SJCRH30 (cell line): Measurements from ENCODE around the gene PLXNA1. TPM values are rescaled to one million over a fixed set of nuclear protein-coding genes. Genes with fewer than 3 reads are reported as not detected.

Experiments
- DNase-seq, 2 experiments: peaks; one replicate each; pipeline ENCODE4 v3.0.0-alpha.2; 2015 to 2020
- H3K27ac ChIP-seq: fragments of 250-450 bp; sonication (Bioruptor Pico); 2 replicates; pipeline ENCODE4 v1.5.1; 2020; ENCODE audit warnings: mild to moderate bottlenecking, moderate library complexity
- H3K27me3 ChIP-seq: fragments of 250-450 bp; sonication (Bioruptor Pico); 2 replicates; pipeline ENCODE4 v1.5.1; 2020; ENCODE audit warnings: mild to moderate bottlenecking, moderate library complexity
- H3K36me3 ChIP-seq: fragments of 250-450 bp; sonication (Bioruptor Pico); 2 replicates; pipeline ENCODE4 v1.5.1; 2020; ENCODE audit warnings: mild to moderate bottlenecking, moderate library complexity
- H3K4me1 ChIP-seq: fragments of 250-450 bp; sonication (Bioruptor Pico); 2 replicates; pipeline ENCODE4 v1.5.1; 2020; ENCODE audit warnings: mild to moderate bottlenecking, moderate library complexity
- H3K4me3 ChIP-seq: fragments of 250-450 bp; sonication (Bioruptor Pico); 2 replicates; pipeline ENCODE4 v1.5.1; 2020; ENCODE audit warnings: mild to moderate bottlenecking, moderate library complexity
- H3K9me3 ChIP-seq: fragments of 250-450 bp; sonication (Bioruptor Pico); replicated peaks from 2 replicates; pipeline ENCODE4 v1.5.1; 2020; ENCODE audit warnings: mild to moderate bottlenecking, moderate library complexity
- total RNA-seq: library from RNA; depleted of rRNA; stranded (reverse); fragments of >200 nt; shearing (Covaris generic); gene quantifications from 2 replicates; pipeline ENCODE4 v1.2.3, GENCODE V29; 2014

Gene PLXNA1
- total RNA-seq, 1 experiment from 2014 or later, result 51.6 TPM

DNA sequence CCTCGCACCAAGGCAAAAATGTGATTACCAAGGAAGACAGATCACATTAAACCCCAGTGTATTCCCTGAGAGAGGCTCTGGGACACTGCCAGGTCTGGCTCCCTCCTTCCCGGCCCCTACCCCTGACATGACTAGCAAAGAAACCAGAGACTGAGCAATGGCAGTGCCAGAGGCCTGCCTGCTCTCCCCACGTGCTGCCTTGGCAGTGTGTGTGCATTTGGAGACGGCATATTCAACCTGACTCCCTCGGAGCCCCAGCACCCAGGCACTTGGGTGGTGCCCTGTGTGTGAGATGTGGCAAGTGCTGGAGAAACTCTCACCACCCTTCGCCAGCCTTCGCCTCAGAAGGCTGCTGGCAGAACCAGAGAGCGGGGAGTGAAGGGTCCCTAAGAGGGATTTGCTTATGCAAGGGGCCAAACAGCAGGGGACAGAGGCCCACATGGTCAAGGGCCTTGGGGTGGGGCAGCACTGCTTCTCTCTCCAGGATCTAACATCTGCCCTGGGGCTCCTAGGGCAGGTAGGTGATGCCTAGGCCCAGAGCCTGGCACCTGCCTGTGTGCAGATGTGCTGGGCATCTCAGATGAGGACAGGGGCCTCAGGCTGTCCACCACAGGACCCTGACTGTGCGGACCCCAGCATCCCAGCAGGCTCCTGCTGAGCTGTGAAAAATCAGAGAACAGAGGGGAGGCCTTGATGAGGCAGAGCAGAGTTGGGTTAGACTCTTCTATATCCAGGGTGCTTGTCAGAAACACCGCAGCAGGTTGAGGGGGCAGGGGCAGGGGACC is 23.6 kb upstream of the PLXNA1 start:
- Histone ChIP-seq H3K27me3 (no peaks in the 10 kb centered on the region), H3K27ac (no peak overlapping the region), H3K36me3 (no peaks in the 10 kb centered on the region), H3K9me3 (no peaks in the 10 kb centered on the region), H3K4me1 (no peaks in the 10 kb centered on the region), H3K4me3 (no peak overlapping the region)
- no peak for DNase-seq

DNA sequence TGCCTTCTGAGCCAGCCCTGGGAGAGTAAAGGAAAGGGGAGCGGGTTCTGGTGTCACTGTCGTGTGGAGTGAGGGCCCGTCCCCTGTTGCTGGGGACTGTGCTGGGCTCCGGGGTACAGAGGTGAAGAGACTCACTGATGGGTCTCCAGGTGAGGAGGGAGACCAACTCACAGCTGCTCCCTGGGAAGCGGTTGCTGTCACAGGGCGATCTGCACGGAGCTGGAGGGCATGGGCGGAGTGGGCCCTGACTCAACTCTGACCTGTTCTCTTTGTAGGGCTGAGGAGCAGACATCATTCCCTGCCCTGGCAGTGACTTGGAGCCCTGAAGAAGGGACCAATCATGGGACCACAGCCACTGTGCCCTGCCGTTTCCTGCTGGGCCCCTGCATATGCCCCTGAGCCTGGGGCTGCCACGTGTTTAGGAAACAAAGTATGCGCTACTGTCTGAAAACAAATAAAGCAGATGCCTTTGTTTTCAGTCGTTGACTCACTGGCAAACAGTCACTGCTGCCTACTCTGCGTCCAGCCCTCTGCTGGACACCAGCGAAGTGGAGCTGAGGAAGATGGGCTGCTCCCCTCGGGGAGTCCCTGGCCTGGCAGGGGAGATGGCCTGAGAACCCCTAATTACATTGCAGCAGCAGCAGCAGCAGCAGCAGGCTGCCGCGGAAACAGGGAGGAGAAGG is 22.9 kb upstream of the PLXNA1 start:
- Histone ChIP-seq H3K4me3 (no peak overlapping the region), H3K27me3 (no peaks in the 10 kb centered on the region), H3K4me1 (no peaks in the 10 kb centered on the region), H3K36me3 (no peaks in the 10 kb centered on the region), H3K9me3 (no peaks in the 10 kb centered on the region), H3K27ac (no peak overlapping the region)
- DNase-seq, result no peak

DNA sequence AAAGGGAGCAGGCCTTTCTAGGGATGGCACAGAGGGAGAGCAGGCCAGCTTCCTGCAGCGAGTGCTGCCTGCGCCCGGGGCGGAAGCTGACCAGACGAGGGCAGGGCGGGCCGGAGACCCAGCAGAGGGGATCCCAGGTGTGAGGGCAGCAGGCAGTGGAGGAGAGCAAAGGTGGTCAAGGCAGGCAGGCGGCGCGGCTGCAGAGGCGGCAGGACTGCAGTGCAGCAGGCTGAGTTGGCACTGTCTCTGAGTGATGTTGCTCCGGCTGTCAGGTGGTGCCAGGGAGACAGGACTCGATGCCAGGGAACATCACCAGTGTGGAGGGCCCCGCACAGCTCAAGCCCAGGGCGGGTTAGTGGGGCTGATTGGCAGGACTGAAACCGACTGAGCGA is 22.3 kb upstream of the PLXNA1 start:
- H3K4me3 ChIP-seq, result no peak overlapping the region
- H3K27ac ChIP-seq, result no peak overlapping the region
- H3K36me3 ChIP-seq, result no peaks in the 10 kb centered on the region
- no peaks in the 10 kb centered on the region for H3K4me1 ChIP-seq
- no peaks in the 10 kb centered on the region for H3K27me3 ChIP-seq
- H3K9me3 ChIP-seq, result no peaks in the 10 kb centered on the region
- DNase-seq, result no peak

DNA sequence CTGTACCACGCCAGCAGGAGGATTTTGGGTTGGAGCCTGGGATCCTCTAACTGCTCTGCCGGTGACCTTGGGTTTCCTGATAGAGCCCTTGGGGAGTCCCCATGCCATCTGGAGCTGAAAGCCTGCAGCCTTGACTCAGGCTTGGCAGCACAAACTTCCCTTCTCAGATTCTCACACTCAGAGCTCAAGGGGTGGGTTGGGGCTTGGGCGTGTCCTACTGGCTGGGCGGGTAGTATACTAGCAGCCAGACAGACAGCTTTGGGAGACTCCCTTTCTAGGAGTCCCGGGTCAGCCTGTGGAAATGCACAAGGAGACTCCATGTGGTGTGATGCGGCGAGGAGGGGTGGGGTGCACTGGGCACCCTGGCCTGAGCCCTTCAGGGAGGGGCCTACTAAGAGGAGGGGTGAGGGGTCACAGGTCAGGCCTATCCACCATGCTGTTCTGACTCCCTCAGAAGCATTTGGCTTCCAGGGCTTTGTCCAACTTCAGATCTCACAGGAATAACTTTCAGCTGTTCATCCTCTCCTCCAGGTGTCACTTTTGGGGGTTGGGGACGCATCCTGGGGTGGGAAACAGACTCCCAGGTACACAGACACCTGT is 21.6 kb upstream of the PLXNA1 start:
- no peak for DNase-seq
- Histone ChIP-seq H3K9me3 (no peaks in the 10 kb centered on the region), H3K4me3 (no peak overlapping the region), H3K27me3 (no peaks in the 10 kb centered on the region), H3K27ac (no peak overlapping the region), H3K36me3 (no peaks in the 10 kb centered on the region), H3K4me1 (no peaks in the 10 kb centered on the region)

DNA sequence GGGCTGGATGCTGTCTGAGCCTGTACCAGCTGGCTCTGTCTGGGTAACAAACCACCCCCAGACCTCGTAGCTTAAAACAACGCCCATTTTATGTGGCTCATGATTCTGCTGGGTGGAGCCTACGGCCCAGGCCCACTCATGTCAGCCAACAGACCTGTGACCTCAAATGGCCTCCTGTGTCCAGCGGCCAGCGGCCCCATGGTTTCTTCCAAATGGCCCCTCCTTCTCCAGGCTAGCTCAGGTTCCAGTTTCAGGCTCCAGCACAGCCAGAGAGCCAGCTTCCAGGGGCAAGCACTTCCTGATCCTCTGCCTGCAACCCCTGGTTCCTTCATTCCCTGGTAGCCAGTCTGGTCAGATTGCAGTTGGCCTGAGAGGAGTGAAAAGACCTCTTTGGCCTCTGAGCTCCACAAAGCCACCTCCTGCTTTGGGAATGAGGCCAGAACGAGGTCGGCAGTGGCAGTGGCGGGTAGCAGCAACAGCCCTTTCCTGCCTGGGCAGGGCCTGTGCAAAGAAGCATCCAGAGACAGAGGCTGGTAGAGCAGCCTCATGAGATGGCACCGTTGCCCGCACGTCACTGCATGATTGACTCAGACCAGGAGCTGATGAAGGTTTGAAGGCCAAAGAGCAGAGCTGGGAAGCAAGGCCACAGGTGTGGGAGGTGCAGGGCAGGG is 21.0 kb upstream of the PLXNA1 start:
- no peaks in the 10 kb centered on the region for H3K9me3 ChIP-seq
- H3K4me1 ChIP-seq, result no peaks in the 10 kb centered on the region
- H3K36me3 ChIP-seq, result no peaks in the 10 kb centered on the region
- no peaks in the 10 kb centered on the region for H3K27me3 ChIP-seq
- H3K27ac ChIP-seq, result no peak overlapping the region
- no peak for DNase-seq
- no peak overlapping the region for H3K4me3 ChIP-seq

DNA sequence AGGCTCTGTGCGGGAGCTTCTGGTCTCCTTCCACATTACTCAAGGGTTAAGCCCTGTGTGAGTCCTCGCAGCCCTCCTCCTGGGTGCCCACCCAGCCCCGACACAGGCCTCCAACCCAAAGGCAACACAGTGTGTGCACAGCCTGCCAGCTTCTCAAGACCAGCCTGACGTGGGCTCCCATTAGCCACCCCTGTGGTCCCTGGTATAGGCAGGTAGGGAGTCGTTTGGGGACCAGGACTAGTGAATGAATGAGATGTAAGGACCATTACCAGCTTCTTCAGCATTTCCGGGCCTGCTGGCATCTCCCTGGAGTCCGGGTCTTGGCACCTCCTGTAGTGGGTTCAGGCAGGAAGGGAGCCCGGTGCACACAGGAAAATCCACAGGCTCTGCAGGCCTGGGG is 20.2 kb upstream of the PLXNA1 start:
- no peaks in the 10 kb centered on the region for H3K27me3 ChIP-seq

DNA sequence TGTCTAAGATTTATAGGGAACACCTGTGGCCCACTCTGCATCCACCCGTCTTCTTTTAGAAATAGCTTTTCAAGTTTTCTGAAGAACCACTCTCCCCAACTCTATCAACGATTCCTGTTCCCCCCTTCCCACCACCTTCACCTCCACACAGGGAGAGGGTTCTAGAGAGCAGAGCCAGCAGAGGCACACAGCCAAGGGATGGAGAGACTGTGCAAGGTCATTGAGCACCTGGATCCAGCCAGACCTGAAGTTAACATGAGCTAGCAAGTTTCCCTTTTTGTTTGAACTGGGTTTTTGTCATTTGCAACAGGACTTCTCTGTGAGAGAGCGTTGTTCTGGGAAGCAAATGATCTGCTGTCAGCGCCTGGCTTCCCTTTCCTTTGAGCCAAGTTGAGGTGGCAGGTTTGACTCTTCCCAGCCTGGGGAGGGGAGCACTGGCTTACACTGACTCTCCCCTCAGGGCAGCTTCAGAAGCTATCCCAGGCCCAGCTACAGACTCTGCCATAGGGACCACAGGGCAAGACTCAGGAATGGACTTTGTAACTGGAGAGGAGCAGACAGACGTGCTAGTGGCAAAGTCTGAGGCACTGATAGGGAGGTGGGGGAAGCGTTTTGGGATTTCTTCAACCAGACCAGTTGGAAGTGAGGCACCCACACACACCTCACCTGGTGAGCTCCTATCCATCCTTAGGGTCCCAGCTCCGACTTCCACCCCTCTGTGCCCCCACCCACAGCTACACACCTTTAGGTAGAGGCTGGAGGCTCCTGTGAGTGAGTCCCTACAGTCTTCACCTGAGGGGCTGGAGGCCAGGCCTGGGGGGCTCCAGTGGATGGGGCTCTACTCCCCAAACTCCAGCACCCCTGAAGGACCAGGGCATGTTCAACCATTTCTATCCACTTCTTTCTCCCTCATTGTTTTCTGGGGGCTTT is 19.4 kb upstream of the PLXNA1 start:
- no peak overlapping the region for H3K27ac ChIP-seq
- no peaks in the 10 kb centered on the region for H3K27me3 ChIP-seq
- DNase-seq, result no peak
- H3K4me3 ChIP-seq, result no peak overlapping the region
- no peaks in the 10 kb centered on the region for H3K9me3 ChIP-seq
- no peaks in the 10 kb centered on the region for H3K4me1 ChIP-seq
- H3K36me3 ChIP-seq, result no peaks in the 10 kb centered on the region

More for the DNA sequence above, 20.2 kb upstream of the PLXNA1 start:
- H3K4me3 ChIP-seq, result no peak overlapping the region
- no peak overlapping the region for H3K27ac ChIP-seq
- H3K9me3 ChIP-seq, result no peaks in the 10 kb centered on the region
- DNase-seq, result no peak
- H3K36me3 ChIP-seq, result no peaks in the 10 kb centered on the region
- H3K4me1 ChIP-seq, result no peaks in the 10 kb centered on the region

DNA sequence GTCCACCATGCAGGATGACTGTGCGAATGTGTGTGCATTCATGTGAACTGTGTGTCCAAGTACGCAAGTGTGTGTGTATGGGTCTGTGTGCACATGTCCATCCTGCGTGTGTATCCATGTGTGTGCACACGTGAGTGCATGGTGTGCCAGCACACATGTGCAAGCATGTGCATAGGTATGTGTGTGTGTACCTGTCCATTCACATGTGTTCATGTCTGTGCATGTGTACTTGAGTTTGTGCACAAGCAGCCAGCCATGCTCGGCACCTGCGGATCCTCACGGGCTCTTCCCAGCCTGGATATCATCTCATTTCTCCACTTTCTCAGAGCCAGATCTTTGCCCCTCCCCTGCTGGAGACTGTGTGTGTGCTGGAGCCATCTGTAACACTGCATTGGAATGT is 18.7 kb upstream of the PLXNA1 start:
- Histone ChIP-seq H3K4me1 (no peaks in the 10 kb centered on the region), H3K4me3 (no peak overlapping the region), H3K9me3 (no peaks in the 10 kb centered on the region), H3K27ac (no peak overlapping the region), H3K27me3 (no peaks in the 10 kb centered on the region), H3K36me3 (no peaks in the 10 kb centered on the region)
- no peak for DNase-seq

DNA sequence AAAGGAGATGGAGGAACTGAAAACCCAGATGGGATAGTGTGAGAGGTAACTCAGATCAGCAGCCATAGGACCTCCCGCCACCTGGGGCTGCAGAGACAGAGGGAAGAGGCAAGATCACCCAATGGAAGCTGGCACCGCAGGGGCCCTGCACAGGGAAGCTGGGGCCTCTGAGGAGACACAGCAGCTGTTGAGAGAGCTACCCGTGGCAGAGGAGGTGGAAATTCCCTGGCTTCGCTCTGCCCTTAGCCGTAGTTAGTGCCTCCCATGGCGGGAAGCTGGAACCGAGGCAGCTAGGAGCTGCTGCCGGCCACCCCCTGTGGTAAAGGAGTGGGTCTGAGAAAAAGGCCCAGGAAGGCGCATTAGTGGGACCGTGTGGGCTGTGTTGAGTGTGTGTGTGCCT is 18.0 kb upstream of the PLXNA1 start:
- DNase-seq, result peak in 1 of 2 experiments; percentile 27
- Histone ChIP-seq H3K9me3 (no peaks in the 10 kb centered on the region), H3K27ac (no peak overlapping the region), H3K4me1 (no peaks in the 10 kb centered on the region), H3K27me3 (no peaks in the 10 kb centered on the region), H3K36me3 (no peaks in the 10 kb centered on the region), H3K4me3 (no peak overlapping the region)

DNA sequence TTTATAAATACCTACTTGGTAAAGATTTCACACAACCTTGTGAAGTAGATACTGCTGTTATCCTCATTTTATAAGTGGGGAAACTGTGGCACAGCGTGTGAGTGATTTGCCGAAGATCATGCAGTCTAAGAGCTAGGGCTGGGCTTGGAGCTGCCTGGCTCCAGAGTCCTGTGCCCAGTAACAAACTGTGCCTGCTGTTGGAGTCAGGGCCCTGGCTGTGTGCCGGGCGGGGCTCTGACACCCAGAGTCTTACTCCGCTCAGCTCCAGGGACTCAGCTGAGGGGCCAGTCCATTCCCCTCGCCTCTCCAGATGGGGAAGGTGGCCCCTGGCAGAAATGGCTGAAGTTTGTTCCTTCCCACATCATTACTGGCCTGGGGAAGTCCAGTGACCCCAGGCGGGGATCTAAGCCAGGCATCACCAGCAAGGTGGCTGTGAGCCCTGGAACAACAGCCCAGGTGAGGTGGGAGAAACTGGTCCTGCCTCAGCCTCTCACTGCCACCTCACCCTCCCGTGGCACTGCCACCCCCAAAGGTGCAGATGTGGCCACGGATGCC is 17.3 kb upstream of the PLXNA1 start:
- Histone ChIP-seq H3K4me3 (no peak overlapping the region), H3K9me3 (no peaks in the 10 kb centered on the region), H3K4me1 (no peaks in the 10 kb centered on the region), H3K27ac (no peak overlapping the region), H3K36me3 (no peaks in the 10 kb centered on the region), H3K27me3 (no peaks in the 10 kb centered on the region)
- no peak for DNase-seq

DNA sequence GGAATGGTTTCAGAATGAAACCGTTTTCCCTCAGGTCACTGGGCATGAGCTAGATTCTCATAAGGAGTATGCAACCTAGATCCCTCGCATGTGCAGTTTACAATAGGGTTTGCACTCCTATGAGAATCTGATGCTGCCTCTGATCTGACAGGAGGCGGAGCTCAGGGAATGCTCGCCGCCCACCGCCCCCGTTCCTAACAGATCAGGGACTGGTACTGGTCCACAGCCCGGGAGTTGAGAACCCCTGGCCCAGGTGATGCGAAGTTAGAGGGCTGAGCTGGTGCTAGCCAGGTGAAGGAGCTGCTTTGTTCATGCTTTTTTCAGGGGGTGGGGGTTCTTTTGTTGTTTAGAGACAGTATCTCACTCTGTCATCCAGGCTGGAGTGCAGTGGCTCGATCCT is 15.5 kb upstream of the PLXNA1 start:
- no peak overlapping the region for H3K27ac ChIP-seq
- H3K4me3 ChIP-seq, result no peak overlapping the region
- H3K9me3 ChIP-seq, result no peaks in the 10 kb centered on the region
- DNase-seq, result no peak
- no peaks in the 10 kb centered on the region for H3K27me3 ChIP-seq
- H3K36me3 ChIP-seq, result no peaks in the 10 kb centered on the region
- H3K4me1 ChIP-seq, result no peaks in the 10 kb centered on the region

DNA sequence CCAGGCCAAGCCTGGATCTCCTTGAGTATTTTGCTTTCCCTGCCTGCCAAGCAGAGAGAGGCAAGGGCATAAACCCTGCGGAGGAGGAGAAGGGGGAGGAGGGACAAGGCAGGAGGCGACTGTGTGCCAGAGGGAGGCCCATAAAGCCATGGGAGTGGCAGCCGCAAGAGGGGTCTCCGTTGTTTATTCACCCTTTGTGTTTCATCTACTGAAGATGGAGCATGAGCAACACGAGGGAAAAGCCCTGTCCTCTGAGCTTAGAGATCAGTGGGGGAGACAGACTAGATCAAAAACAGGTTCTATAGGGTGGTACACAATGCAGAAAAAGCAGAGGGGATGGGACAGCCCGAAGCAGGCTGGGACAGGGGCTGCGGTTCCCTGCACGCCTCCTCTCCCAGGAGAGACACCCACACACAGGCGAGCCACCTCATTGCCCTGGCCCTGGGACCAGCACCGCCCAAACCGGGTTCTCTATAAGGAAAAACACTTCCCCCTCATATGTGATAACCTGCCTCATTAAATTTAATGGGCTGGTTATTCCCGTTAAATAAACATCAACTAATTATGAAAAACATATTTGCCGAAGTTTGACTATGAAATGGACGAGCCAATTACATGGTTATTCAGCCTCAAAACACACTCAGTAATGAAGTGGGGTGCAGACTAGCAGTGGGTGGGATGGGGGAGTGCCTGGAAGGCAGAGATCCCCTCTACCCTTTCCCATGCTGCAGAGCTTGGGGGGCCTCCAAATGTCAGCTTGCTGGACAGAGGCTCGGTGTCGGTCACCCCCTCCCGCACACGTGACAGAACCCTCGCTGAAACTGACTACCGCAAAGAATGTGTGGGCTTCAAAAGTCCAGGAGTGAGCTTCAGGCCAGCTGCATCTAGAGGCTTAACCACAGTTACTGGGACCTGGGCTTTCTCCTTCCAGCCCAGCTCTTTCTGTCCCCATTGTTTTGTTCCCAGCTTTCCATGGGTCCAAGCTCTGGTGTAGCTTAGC is 14.2 kb upstream of the PLXNA1 start:
- H3K27ac ChIP-seq, result no peak overlapping the region
- H3K4me1 ChIP-seq, result no peaks in the 10 kb centered on the region; the same call in 1 of the 2 replicates
- no peaks in the 10 kb centered on the region for H3K36me3 ChIP-seq
- H3K27me3 ChIP-seq, result no peaks in the 10 kb centered on the region
- H3K9me3 ChIP-seq, result no peaks in the 10 kb centered on the region
- no peak overlapping the region for H3K4me3 ChIP-seq
- no peak for DNase-seq

DNA sequence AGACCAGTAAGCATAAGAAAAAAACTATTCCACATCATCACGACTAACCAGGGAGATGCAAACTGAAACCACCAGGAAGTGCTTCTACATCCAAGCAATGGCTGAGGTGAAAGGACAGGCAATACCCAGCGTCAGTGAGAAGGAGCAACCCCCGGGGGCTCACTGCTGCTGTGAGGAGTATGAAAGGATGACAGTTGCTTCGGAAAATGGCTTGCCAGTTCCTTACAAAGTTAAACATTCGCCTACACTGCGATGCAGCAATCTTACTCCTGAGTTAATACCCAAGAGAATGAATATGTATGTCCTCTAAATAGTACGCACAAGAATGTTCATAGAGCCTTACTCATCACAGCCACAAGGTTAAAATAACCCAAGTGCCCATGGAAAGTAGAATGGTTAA is 13.3 kb upstream of the PLXNA1 start:
- Histone ChIP-seq H3K4me3 (no peak overlapping the region), H3K4me1 (no peaks in the 10 kb centered on the region; the same call in 1 of the 2 replicates), H3K27me3 (no peaks in the 10 kb centered on the region), H3K9me3 (peaks cover under 1% of the 10 kb centered on the region; the same call in 1 of the 2 replicates), H3K27ac (no peak overlapping the region), H3K36me3 (no peaks in the 10 kb centered on the region)
- no peak for DNase-seq
